GM21526 (cell line): ENCODE data around the gene ARFIP1.

Experiments used
- ATAC-seq: cut with Tn5 transposase; IDR thresholded peaks from one replicate; pipeline ENCODE4 v1.9.1; 2021; ENCODE audit warnings: moderate library complexity; ENCODE audit not compliant: unreplicated experiment, low FRiP score

Gene ARFIP1

DNA sequence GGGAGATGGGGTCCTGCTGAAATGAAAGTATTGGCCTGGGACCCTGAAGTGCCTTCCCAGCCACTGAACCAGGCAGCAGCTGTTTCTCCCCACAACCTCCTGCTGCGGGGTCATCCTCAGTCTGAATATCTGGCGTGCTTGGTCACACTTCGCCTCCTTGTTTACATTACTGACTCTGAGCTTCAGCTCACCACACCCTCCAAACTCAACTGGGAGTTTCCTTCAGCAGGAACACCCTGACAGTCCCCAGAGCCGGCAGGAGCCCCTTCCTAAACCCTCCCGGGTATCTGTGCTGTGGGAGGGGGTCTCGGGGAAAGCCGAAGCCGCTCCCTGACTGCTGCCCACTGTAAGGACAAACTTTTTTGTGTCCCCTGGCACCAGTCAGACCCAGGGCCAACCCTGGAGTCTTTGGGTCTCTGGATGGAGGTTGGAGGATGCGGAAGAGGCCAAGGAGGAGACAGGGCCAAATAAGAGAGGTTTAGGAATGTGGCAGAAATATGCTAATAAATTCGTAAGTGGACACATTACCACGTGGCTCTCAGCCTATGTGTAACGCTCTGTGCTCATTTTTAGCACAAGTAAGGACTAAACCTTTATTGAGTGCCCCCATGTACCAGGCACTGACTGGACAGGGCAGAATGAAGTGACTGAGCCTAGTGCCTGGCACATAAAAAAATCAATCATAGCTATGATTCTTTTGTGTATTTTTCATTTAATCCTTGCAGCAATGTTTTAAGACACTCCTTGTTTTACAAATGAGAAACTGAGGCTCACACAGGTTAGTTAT lies 177.1 kb downstream of the ARFIP1 start:
- no peak for ATAC-seq

- ATAC-seq = no peak
Observed at GRCh38 chr4:152957437-152958171, 177.8 kb downstream of the ARFIP1 start.

DNA sequence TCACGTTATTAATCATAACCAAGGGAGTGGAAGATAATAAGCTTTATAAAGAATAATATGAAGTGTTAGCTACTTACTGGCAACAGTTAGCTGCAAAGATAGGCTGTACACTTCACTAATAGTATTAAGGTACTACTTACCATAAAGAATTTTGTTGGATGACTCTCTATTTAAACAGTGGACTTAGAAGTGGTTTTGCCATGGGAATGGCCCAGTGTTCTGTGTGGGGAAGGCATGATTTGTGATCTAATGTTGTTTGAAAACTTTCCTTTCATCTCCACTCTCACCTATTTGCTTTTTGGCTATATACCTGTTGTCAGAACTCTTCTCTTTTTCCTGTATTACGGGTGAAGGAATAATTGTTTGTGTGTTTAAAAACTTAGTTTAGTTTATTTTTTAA lies 179.3 kb downstream of the ARFIP1 start:
- no peak for ATAC-seq

DNA sequence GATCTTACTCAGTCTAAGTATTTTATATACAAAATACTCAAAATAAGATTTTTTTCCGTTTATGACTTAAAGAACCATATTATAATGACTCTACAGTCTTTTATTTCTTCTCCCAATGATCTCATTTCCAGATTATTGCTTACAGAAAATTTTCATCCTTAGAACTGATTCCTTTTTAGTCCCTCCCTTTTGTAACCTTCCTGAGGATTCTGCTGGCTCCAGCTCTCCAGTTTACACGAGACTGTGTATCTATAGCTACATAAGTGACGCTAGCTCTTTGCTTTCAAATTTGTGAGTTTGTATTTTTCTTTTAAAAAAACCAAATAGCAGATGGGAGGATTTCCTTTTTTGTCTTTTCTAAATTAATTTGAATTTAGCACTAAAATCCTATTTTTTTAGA lies 180.3 kb downstream of the ARFIP1 start:
- ATAC-seq = no peak

- ATAC-seq = no peak
Observed at GRCh38 chr4:152961014-152961772, 181.4 kb downstream of the ARFIP1 start.

DNA sequence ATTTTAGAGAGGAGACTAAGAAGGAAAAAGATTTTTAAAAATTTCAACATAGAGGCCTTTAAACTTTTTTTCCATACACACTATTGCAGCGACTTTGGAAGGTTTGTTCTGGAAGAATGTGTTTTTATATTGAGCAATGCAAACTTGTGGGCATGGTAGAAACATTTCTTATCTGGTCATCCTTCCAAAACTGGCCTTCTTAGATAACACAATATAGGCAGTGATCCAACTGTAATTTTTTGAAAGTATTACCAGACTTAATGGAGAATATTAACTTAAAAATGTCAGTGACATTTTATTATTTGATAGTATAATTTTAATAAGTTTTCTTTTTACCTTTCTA lies 182.0 kb downstream of the ARFIP1 start:
- no peak for ATAC-seq
